Kidney epithelial cell (primary cell): ENCODE measurements around the gene CCDC86. TPM values are rescaled to one million over a fixed set of nuclear protein-coding genes. Genes with fewer than 3 reads are reported as not detected.
"Not testable (repeated sequence)": the region's sequence is repeated elsewhere in the genome, so short reads cannot be mapped to it uniquely, and the experiment has no call there.

ENCODE experiments used
- DNase-seq: peaks from one replicate; pipeline ENCODE4 v3.0.0-alpha.2; 2010; ENCODE audit warnings: low read depth
- H3K27me3 ChIP-seq: 2 replicates; pipeline ENCODE4 v1.6.0; 2011; ENCODE audit warnings: low read length; ENCODE audit not compliant: control insufficient read depth, insufficient read depth
- H3K36me3 ChIP-seq: 2 replicates; pipeline ENCODE4 v1.5.1; 2011; ENCODE audit warnings: low read length; ENCODE audit not compliant: control insufficient read depth, insufficient read depth
- H3K4me3 ChIP-seq: 2 replicates; pipeline ENCODE4 v1.5.1; 2011; ENCODE audit warnings: low read depth, mild to moderate bottlenecking, control low read depth, low read length
- CTCF ChIP-seq: IDR thresholded peaks from 2 replicates; pipeline ENCODE4 v1.5.1; 2011; ENCODE audit warnings: mild to moderate bottlenecking, moderate library complexity, low read length, control low read depth, inconsistent platforms; ENCODE audit not compliant: insufficient read depth, poor library complexity, severe bottlenecking
- total RNA-seq: library from RNA; depleted of rRNA; stranded (reverse); fragments of >200 nt; gene quantifications from 2 replicates; pipeline ENCODE4 v1.2.3, GENCODE V29; 2015

CCDC86 gene
- total RNA-seq, 1 donor from 2014 or later = 53.6 TPM

GRCh38 chr11:60813324-60813723 is 28.6 kb upstream of the CCDC86 start:
- no peak for DNase-seq
- no peaks in the 10 kb centered on the region for H3K27me3 ChIP-seq
- no peaks in the 10 kb centered on the region for H3K36me3 ChIP-seq
- no peak overlapping the region for H3K4me3 ChIP-seq
- no peak for TF ChIP-seq CTCF

- Histone ChIP-seq H3K36me3 (no peaks in the 10 kb centered on the region), H3K4me3 (no peak overlapping the region), H3K27me3 (no peaks in the 10 kb centered on the region)
- no peak for DNase-seq
- no peak for TF ChIP-seq CTCF
Observed at GRCh38 chr11:60814112-60814511, 27.8 kb upstream of the CCDC86 start.

- H3K36me3 ChIP-seq = no peaks in the 10 kb centered on the region
- H3K27me3 ChIP-seq = no peaks in the 10 kb centered on the region
- TF ChIP-seq CTCF = no peak
- DNase-seq = no peak
- no peak overlapping the region for H3K4me3 ChIP-seq
Observed at GRCh38 chr11:60816590-60817157, 25.2 kb upstream of the CCDC86 start.

- Histone ChIP-seq H3K27me3 (no peaks in the 10 kb centered on the region), H3K4me3 (no peak overlapping the region), H3K36me3 (no peaks in the 10 kb centered on the region)
- TF ChIP-seq CTCF = no peak
- DNase-seq = no peak
Observed at GRCh38 chr11:60818057-60818456, 23.9 kb upstream of the CCDC86 start.

GRCh38 chr11:60821827-60822599 is 19.9 kb upstream of the CCDC86 start:
- H3K36me3 ChIP-seq = no peaks in the 10 kb centered on the region
- no peak overlapping the region for H3K4me3 ChIP-seq
- no peak for TF ChIP-seq CTCF
- no peaks in the 10 kb centered on the region for H3K27me3 ChIP-seq
- no peak for DNase-seq

- not testable (repeated sequence) for DNase-seq, H3K36me3 ChIP-seq, H3K27me3 ChIP-seq, H3K4me3 ChIP-seq
Observed at GRCh38 chr11:60823745-60824306, 18.1 kb upstream of the CCDC86 start.
